ENCODE data around the gene SURF1. TPM values are rescaled to one million over a fixed set of nuclear protein-coding genes. Genes with fewer than 3 reads are reported as not detected.
"Not testable (repeated sequence)": the region's sequence is repeated elsewhere in the genome, so short reads cannot be mapped to it uniquely, and the experiment has no call there.

SURF1 gene
- total RNA-seq, 3 donors from 2014 or later = 24.1 to 37.1 (median 30.6) TPM

DNA sequence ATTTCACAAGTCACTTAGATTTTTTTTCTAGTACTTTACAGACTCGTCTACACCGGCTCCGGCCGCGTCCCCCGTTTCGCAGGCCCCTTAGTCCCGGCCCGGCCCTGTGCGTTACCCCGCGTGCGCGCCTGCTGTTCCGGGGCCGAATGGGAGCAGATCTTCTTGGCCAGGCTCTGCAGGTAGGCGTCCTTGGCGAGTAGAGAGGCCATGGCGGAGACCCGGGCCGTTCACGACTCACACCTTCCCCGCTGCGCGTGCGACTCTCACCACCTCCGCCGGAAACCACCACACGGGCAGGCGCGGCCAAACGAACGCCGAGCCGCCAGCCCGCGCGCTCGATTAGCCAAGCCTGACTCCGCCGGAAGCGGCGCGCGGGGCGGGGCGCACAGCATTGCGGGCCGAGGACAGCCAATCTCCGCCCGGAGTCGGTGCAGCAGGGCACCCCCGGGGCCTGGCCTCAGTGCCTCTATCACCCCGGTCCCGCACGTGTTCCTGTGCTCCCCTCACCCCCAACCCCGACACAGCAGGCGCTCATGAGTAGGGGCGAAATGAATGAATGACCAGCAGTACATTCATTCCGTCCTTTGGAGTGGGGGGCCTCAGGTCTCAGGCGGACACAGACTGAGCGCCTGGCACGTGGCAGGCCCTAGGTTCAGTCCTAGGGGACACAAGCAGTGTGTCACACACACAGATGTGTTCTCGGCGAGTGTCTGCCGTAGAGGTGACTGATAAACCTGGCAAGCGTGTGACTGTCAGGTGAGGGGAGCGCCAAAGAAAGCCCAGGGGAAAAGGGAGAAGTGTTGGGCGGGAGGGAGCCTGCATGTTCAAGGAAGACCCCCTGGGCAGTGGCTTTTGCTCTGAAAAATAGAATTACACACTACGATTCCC is 20.1 kb downstream of the SURF1 start, which contains the start of gene SURF6:
SURF6 (minus strand) TSS at position 265 of the 888 bp plus-strand sequence; CDS start at position 209, 56 bp downstream.
- peak; percentile 98 for ATAC-seq
- H3K4me3 Mint-ChIP-seq = peak within 1 kb of the TSS; percentile 89
- peaks cover 48% of the 10 kb centered on the region for H3K36me3 Mint-ChIP-seq (ENCODE audit: insufficient read depth)
- H3K9me3 Mint-ChIP-seq = no peaks in the 10 kb centered on the region
- DNase-seq = peak; percentile 90
- H3K4me1 Mint-ChIP-seq (ENCODE audit: low read depth) = peaks cover 42% of the 10 kb centered on the region
- H3K27me3 Mint-ChIP-seq (ENCODE audit: low read depth) = no peaks in the 10 kb centered on the region

DNA sequence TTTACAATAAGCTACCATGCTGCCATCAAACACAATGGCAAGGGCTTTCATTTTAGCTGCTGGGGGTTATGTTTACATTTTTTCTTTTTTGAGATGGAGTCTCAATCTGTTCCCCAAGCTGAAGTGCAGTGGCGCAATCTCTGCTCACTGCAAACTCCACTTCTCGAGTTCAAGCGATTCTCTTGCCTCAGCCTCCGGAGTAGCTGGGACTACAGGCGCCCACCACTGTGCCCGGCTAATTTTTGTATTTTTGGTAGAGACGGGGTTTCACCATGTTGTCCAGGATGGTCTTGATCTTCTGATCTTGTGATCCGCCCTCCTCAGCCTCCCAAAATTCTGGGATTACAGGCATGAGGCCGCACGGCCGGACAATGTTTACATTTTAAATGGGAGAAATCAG is 21.4 kb downstream of the SURF1 start:
- ATAC-seq; DNase-seq; H3K27me3 Mint-ChIP-seq (ENCODE audit: low read depth); H3K9me3 Mint-ChIP-seq: not testable (repeated sequence)
- Mint-ChIP-seq H3K4me3 (peak overlapping the region; percentile 89), H3K36me3 (ENCODE audit: insufficient read depth) (peaks cover 51% of the 10 kb centered on the region), H3K4me1 (ENCODE audit: low read depth) (peaks cover 31% of the 10 kb centered on the region)

DNA sequence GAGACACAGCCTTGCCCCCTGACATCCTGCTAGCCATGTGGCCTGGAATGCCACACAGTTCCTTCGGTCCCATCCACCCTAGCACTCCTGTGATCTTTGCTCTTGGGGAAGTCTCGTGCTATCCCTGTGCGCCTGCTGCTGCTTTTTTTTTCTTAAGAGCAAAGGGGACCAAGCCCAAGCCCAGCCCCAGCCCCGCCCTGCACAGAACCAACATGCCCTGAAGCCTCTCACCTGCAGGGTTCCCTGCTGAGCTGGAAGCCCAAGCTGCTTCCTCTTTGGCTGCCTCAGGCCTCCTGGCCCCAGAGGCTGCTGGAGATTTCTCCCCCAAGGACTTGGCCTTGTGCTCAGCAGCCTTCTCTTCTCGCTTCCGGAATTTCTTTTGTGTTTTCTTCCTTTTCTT is 22.1 kb downstream of the SURF1 start:
- Mint-ChIP-seq H3K9me3 (no peaks in the 10 kb centered on the region), H3K4me1 (ENCODE audit: low read depth) (peaks cover 26% of the 10 kb centered on the region), H3K36me3 (ENCODE audit: insufficient read depth) (peaks cover 48% of the 10 kb centered on the region)

DNA sequence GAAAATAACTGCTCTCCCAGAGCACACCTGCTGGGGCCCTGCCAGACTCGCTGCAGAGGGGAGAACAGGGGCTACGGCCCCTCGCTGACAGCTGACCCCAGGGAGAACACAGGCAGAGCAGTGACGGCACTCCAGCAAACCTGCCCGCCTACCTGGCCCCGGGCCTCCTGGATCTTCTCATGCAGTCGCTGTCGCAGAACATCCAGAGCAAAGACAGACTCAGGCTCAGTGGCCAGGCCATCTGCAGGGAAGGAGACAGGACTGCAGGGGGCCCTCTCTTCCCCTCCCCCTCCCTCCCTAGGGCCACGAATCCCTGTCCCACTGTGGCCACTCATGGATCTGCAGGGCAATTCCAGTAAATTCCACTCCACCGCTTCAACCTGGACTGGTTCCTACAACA is 22.7 kb downstream of the SURF1 start:
- no peak for ATAC-seq
- Mint-ChIP-seq H3K27me3 (ENCODE audit: low read depth) (no peaks in the 10 kb centered on the region), H3K4me3 (peak overlapping the region; percentile 89), H3K36me3 (ENCODE audit: insufficient read depth) (peaks cover 46% of the 10 kb centered on the region), H3K9me3 (no peaks in the 10 kb centered on the region), H3K4me1 (ENCODE audit: low read depth) (peaks cover 24% of the 10 kb centered on the region)
- no peak for DNase-seq

More for the DNA sequence above, 22.1 kb downstream of the SURF1 start:
- H3K27me3 Mint-ChIP-seq (ENCODE audit: low read depth) = no peaks in the 10 kb centered on the region
- H3K4me3 Mint-ChIP-seq = peak overlapping the region; percentile 89
- DNase-seq = no peak
- no peak for ATAC-seq

DNA sequence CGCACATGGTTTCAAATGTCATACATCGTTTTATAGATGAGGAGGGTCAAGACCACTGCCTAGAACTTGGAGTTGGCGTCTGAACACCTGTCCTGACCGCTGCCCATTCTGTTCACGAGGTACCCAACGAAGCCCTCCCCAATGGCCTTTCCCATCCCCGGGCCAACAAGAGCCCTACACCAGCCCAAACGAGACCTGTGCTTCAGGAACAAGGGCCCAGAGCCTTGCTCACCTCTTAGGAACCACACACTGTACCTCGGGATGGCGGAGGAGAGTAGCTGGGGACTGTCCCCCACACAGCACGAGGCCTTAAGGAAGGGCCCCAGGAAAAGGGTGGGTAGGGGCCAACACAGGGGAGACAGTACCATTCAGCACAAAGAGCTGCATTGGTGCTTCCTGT is 23.3 kb downstream of the SURF1 start:
- ATAC-seq (no peak), DNase-seq (no peak)
- Mint-ChIP-seq H3K36me3 (ENCODE audit: insufficient read depth) (peaks cover 48% of the 10 kb centered on the region), H3K4me3 (no peak overlapping the region), H3K27me3 (ENCODE audit: low read depth) (no peaks in the 10 kb centered on the region), H3K4me1 (ENCODE audit: low read depth) (peaks cover 23% of the 10 kb centered on the region), H3K9me3 (no peaks in the 10 kb centered on the region)

DNA sequence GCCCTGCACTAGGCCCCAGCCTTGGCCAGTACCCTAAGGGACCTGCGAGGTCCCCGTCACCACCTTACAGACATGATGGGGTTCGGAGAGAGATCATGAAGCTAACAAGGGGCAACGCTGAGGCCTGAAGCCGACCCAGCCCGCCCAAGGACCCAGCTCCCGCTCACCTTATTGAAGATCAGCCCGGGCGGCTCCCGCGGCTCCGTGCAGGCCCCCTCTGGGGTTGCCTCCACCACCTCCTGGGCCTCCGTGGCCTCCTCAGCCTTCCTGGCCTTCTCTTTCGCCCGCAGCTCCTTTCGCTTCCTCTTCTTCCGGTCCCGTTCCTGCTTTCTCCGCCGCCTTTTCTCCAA is 23.9 kb downstream of the SURF1 start:
- Mint-ChIP-seq H3K36me3 (ENCODE audit: insufficient read depth) (peaks cover 50% of the 10 kb centered on the region), H3K4me1 (ENCODE audit: low read depth) (peaks cover 21% of the 10 kb centered on the region)
- ATAC-seq = no peak

DNA sequence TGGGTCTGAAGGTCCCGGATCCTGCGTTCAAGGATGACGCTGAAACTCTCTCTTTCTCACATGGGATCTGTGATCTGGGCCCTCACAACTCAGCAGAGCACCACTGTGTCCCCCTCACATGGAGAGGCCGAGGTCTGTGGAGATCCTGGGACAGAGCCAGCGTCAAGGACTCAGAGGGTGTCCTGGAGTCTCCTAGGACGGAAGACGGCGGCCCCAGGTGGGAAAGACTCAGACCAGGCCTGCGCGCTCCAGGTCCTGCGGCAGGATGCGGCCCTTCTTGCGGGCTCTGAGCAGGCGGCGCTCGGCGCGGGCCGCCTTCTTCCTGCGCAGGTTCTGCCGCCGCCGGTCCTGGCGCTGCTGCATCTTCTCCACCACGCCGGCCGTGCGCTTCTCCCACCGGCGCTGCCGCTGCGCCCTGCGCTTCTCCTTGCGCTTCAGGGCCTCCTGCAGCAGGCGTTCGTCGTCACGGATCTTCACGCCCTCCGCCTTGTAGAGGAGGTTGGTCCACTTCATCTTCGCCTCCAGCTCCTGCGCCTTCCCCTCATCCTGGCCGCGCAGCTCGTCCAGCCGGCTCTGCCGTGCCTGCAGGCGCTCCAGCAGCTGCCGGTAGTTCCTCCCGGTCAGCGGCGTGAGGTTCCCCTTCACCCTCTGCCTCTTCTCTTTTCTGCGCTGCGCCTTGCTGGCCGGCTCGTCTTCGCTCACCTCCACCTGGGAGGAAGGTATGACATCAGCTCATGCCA is 24.5 kb downstream of the SURF1 start:
- Mint-ChIP-seq H3K4me3 (no peak overlapping the region), H3K27me3 (ENCODE audit: low read depth) (no peaks in the 10 kb centered on the region), H3K4me1 (ENCODE audit: low read depth) (peaks cover 20% of the 10 kb centered on the region), H3K36me3 (ENCODE audit: insufficient read depth) (peaks cover 50% of the 10 kb centered on the region), H3K9me3 (no peaks in the 10 kb centered on the region)
- ATAC-seq = no peak
- no peak for DNase-seq

More for the DNA sequence above, 23.9 kb downstream of the SURF1 start:
- Mint-ChIP-seq H3K9me3 (no peaks in the 10 kb centered on the region), H3K4me3 (no peak overlapping the region), H3K27me3 (ENCODE audit: low read depth) (no peaks in the 10 kb centered on the region)
- DNase-seq = no peak

DNA sequence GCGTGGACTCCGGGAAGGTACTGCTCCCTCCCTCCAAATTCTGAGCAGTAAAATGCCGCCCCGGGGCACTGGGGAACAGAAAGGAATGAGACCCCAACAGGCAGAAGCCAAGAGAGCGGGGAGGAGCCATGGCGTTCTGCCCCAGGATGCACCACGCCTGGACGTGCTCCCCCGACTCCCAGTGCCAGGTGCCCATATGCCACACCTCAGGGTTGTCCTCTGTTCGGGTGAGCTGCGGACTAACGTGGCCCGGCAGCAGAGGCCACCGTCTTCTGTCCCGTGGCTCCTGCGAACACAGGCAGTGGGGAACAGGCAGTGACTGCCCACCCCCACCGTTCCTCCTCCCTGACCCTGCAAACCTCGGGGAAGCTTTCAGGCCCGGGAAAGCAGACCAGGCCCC is 25.1 kb downstream of the SURF1 start:
- Mint-ChIP-seq H3K27me3 (ENCODE audit: low read depth) (no peaks in the 10 kb centered on the region), H3K9me3 (no peaks in the 10 kb centered on the region), H3K4me3 (no peak overlapping the region), H3K4me1 (ENCODE audit: low read depth) (peaks cover 19% of the 10 kb centered on the region), H3K36me3 (ENCODE audit: insufficient read depth) (peaks cover 50% of the 10 kb centered on the region)
- DNase-seq = no peak
- no peak for ATAC-seq

DNA sequence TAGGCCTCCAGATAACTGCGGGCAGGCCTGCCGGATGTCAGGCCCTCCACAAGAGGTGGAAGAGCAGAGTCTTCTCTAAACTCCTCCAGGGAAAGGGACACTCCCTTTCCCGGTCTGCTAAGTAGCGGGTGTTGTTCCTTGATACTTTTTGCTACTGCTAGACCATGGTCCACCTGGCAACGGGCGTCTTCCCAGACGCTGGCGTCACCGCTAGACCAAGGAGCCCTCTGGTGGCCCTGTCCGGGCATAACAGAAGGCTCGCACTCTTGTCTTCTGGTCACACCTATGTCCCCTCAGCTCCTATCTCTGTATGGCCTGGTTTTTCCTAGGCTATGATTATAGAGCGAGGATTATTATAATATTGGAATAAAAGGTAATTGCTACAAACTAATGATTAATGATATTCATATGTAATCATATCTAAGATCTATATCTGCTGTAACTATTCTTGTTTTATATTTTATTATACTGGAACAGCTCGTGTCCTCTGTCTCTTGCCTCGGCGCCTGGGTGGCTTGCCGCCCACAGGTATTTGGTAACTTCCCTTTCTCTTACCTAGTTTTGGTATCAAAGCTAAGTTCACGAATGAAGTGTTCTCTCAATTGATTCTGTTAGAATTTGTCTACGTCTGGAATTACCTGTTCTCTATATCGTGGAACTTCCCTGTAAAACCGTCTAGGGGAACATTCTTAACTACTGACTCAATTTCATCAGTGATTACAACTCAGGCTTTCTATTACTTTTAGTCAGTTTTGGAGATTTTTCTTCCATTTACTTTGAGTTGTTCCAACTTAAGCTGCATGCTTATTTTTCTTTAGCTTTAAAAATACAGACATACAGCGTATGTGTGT is 26.8 kb downstream of the SURF1 start:
- ATAC-seq; H3K9me3 Mint-ChIP-seq; H3K27me3 Mint-ChIP-seq (ENCODE audit: low read depth); DNase-seq; H3K4me3 Mint-ChIP-seq: not testable (repeated sequence)
- Mint-ChIP-seq H3K36me3 (ENCODE audit: insufficient read depth) (peaks cover 44% of the 10 kb centered on the region), H3K4me1 (ENCODE audit: low read depth) (peaks cover 15% of the 10 kb centered on the region)

DNA sequence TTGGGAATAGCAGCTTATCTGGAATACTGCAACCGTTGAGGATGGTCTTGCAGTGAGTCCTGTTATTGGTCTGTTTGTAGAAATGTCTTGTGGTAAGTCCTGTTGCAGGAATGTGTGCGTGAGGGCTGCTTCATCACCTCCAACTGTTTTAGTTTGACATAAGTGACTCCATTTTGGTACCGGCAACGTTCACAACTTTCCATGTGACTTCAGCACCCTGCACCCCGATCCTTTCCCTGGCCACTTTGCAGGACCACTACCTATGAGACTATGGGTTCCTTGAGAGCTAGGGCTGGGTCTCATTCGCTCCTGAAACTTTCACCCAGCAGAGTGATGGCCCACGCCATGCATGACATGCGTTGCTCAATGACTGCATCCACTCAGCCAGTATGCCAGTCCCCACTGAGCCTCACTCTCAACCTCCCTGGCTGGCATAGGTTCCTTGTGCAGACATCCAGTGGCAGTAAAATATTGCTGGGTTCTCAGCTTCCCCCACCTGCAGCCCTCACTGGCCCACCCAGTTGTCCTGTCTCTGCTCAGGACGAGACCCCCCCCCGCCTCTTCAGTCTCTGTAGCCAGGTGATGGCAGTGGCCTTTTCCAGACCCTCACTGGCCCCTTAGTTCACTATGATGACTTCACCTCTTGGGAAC is 28.3 kb downstream of the SURF1 start:
- peaks cover 5% of the 10 kb centered on the region for H3K4me1 Mint-ChIP-seq (ENCODE audit: low read depth)
- DNase-seq (no peak), ATAC-seq (no peak)
- H3K36me3 Mint-ChIP-seq (ENCODE audit: insufficient read depth) = peaks cover 31% of the 10 kb centered on the region
- no peaks in the 10 kb centered on the region for H3K27me3 Mint-ChIP-seq (ENCODE audit: low read depth)
- H3K9me3 Mint-ChIP-seq = no peaks in the 10 kb centered on the region
- H3K4me3 Mint-ChIP-seq = no peak overlapping the region

DNA sequence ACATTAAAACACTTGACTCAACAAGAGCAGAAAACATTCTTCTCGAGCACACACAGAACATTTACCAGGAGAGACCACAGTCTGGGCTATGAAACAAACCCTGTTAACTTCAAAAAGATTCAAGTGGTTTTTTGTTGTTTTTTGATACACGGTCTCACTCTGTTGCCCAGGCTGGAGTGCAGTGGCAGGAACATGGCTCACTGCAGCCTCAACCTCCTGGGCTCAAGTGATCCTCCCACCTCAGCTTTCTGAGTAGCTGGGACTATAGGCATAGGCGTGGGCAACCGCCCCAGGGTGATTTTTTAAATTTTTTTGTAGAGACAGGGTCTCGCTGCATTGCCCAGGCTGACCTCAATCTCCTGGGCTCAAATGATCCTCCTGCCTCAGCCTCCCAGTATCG is 29.3 kb downstream of the SURF1 start:
- not testable (repeated sequence) for H3K27me3 Mint-ChIP-seq (ENCODE audit: low read depth); ATAC-seq; DNase-seq; H3K9me3 Mint-ChIP-seq; H3K4me3 Mint-ChIP-seq; H3K4me1 Mint-ChIP-seq (ENCODE audit: low read depth)
- peaks cover 24% of the 10 kb centered on the region for H3K36me3 Mint-ChIP-seq (ENCODE audit: insufficient read depth)

DNA sequence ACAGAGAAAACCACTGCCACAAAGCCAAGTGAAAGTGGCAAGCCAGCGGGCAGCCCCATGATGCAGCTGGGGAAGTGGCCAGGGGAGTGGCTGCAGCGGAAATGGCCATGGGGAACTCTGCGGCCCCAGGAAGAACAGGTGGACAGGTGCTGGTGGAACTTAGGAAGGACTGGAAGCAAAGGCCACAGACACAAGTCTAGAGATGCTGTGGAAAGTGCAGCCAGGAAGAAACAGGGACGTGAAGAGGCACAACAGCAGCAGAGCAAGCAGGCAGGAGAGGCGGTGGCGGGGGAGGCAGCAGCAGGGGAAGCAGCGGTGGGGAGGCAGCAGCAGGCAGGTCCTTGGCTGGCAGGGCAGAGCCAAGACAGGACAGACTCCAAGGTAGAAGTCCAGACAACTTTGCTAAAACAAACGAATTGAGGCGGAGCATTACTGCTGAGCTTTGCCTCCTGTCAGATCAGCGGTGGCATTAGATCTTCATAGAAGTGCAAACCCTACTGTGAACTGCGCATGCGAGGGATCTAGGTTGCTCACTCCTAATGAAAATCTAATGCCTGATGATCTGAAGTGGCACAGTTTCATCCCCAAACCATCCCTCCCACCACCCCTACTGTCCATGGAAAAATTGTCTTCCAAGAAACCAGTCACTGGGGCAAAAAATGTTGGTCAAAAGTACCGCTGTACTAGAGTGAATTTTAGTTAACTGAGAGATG is 32.1 kb downstream of the SURF1 start:
- Mint-ChIP-seq H3K27me3 (ENCODE audit: low read depth) (peaks cover 2% of the 10 kb centered on the region), H3K4me1 (ENCODE audit: low read depth) (no peaks in the 10 kb centered on the region), H3K4me3 (no peak overlapping the region), H3K9me3 (no peaks in the 10 kb centered on the region), H3K36me3 (ENCODE audit: insufficient read depth) (peaks cover 9% of the 10 kb centered on the region)
- ATAC-seq = no peak
- no peak for DNase-seq

DNA sequence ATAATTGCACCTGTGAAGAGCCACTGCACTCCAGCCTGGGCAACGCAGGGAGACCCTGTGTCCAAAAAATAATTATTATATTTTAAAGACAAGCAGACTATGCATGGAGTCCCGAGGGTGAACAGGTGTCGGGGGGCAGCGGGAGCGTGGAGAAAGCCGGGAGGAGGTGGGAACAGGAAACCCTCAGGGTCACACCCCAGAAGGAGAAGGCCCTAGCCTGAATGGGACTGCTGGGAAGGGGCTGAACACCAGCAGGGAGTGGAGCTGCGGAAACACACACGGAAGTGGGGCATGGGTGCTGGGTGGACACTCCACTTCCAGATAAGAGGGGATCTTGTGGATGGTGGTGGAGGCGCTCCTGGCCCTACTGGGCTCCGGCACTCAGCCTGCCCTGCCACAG is 33.1 kb downstream of the SURF1 start:
- H3K27me3 Mint-ChIP-seq (ENCODE audit: low read depth) = peaks cover 4% of the 10 kb centered on the region
- no peaks in the 10 kb centered on the region for H3K9me3 Mint-ChIP-seq
- no peak for DNase-seq
- no peaks in the 10 kb centered on the region for H3K4me1 Mint-ChIP-seq (ENCODE audit: low read depth)
- H3K4me3 Mint-ChIP-seq = no peak overlapping the region
- ATAC-seq = no peak
- H3K36me3 Mint-ChIP-seq (ENCODE audit: insufficient read depth) = peaks cover 3% of the 10 kb centered on the region

Measured in activated T-cell treated with anti-CD3 and anti-CD28 coated beads, Interleukin-2, amount 50 U/mL, for 4 hours (primary cell).